Parathyroid adenoma (tissue), 2 donors: ENCODE results near the gene NGF.
A peak's percentile ranks its signal among the peaks of the same experiment; 100 is the strongest.

Experiments
- H2AFZ ChIP-seq: fragments of 300-600 bp; sonication (generic); one replicate; pipeline ENCODE4 v1.7.0; 2017; ENCODE audit warnings: antibody characterized with exemption, mild to moderate bottlenecking
- H3K27ac ChIP-seq: fragments of 300-600 bp; sonication (generic); one replicate; pipeline ENCODE4 v1.7.0; 2017
- H3K27me3 ChIP-seq: fragments of 300-600 bp; sonication (generic); one replicate; pipeline ENCODE4 v1.7.0; 2017; ENCODE audit warnings: low read length; ENCODE audit not compliant: control insufficient read depth, insufficient read depth
- H3K36me3 ChIP-seq: fragments of 300-600 bp; sonication (generic); one replicate; pipeline ENCODE4 v1.7.0; 2017; ENCODE audit warnings: low read length; ENCODE audit not compliant: control insufficient read depth, insufficient read depth
- H3K4me1 ChIP-seq: fragments of 300-600 bp; sonication (generic); one replicate; pipeline ENCODE4 v1.7.0; 2017; ENCODE audit warnings: control low read depth
- H3K4me2 ChIP-seq: fragments of 300-600 bp; sonication (generic); one replicate; pipeline ENCODE4 v1.7.0; 2017; ENCODE audit warnings: low read length
- H3K4me3 ChIP-seq: fragments of 300-600 bp; sonication (generic); one replicate; pipeline ENCODE4 v1.7.0; 2017; ENCODE audit warnings: low read depth, low read length
- H3K79me2 ChIP-seq: fragments of 300-600 bp; sonication (generic); one replicate; pipeline ENCODE4 v1.7.0; 2017; ENCODE audit warnings: control low read depth
- H3K9ac ChIP-seq: fragments of 300-600 bp; sonication (generic); one replicate; pipeline ENCODE4 v1.7.0; 2017; ENCODE audit warnings: mild to moderate bottlenecking
- H3K9me3 ChIP-seq: fragments of 300-600 bp; sonication (generic); one replicate; pipeline ENCODE4 v1.7.0; 2017; ENCODE audit warnings: low read length; ENCODE audit not compliant: control insufficient read depth
- TF ChIP-seq, protein P1 (sequence below): fragments of 300-600 bp; sonication (generic); IDR thresholded peaks from one replicate; pipeline ENCODE4 v1.7.0; 2017; ENCODE audit warnings: antibody characterized with exemption, mild to moderate bottlenecking
- donor health status: primary hyperparathyroidism.

The NGF gene

DNA sequence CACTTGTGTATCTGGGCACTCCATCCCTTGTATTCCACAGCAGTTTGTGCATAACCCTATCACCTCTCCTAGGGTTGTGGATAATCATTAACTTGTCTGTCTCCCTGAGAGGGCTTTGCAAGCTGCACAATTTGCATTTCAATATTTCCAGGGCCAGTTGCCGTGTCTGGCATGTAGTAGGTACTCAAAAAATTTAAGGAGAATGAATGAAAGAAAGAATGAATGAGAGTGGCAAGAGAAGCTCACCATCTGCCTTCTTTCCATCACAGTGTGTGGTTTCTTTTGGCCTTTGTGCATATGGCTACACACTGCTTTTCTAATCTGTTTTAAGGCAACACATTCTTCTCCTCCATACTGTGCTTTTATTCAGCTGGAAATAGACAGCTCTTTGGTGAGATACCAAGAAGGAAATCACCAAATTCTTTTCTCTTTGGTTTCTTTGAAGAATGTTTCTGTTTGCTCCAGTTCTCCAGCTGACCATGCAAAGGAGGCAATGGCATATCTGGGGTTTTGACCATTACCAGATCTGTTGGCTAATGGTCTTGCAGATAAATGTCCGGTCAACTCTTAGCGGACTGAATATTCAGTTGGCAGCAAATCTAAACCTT is 49.4 kb downstream of the NGF start:
- Histone ChIP-seq H3K36me3 (no peaks in the 10 kb centered on the region), H3K79me2 (no peaks in the 10 kb centered on the region), H3K4me1 (no peaks in the 10 kb centered on the region), H3K27me3 (no peaks in the 10 kb centered on the region), H3K9ac (no peak overlapping the region), H2AFZ (no peak overlapping the region), H3K27ac (no peak overlapping the region), H3K4me2 (no peak overlapping the region), H3K4me3 (no peak overlapping the region), H3K9me3 (no peaks in the 10 kb centered on the region)
- TF ChIP-seq, protein P1, sequence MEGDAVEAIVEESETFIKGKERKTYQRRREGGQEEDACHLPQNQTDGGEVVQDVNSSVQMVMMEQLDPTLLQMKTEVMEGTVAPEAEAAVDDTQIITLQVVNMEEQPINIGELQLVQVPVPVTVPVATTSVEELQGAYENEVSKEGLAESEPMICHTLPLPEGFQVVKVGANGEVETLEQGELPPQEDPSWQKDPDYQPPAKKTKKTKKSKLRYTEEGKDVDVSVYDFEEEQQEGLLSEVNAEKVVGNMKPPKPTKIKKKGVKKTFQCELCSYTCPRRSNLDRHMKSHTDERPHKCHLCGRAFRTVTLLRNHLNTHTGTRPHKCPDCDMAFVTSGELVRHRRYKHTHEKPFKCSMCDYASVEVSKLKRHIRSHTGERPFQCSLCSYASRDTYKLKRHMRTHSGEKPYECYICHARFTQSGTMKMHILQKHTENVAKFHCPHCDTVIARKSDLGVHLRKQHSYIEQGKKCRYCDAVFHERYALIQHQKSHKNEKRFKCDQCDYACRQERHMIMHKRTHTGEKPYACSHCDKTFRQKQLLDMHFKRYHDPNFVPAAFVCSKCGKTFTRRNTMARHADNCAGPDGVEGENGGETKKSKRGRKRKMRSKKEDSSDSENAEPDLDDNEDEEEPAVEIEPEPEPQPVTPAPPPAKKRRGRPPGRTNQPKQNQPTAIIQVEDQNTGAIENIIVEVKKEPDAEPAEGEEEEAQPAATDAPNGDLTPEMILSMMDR, result no peak

DNA sequence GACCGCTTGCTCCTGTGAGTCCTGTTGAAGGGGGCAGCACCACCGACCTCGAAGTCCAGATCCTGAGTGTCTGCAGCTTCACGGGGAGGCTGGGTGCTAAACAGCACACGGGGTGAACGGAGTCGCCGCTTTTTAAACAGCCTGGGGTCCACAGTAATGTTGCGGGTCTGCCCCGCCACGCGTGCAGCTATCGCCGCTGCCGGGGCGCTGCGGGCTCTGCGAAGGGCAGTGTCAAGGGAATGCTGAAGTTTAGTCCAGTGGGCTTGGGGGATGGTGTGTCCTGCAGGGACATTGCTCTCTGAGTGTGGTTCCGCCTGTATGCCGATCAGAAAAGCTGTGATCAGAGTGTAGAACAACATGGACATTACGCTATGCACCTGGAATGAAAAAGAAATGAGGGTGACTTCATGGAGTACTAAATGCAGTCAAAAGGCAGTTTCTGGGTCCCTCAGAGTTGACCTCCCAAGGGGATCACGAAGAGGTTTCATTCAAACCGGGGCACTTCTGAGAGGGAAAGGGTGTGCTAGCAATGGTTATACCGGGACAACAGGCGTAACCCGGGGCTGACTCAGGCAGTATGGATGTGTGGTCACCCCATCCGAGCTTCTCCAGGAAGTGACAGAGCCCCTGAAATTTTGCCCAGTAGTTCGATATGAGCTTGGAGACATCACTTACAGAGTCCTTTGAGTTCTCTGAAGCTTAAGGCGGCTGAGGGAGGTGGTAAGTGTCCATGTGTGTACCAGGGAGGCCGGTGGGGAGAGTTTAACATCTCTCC is 51.4 kb downstream of the NGF start:
- TF ChIP-seq, protein P1, result no peak
- Histone ChIP-seq H3K27ac (no peak overlapping the region), H3K27me3 (no peaks in the 10 kb centered on the region), H3K36me3 (no peaks in the 10 kb centered on the region), H3K9me3 (no peaks in the 10 kb centered on the region), H3K4me3 (no peak overlapping the region), H3K9ac (no peak overlapping the region), H3K79me2 (no peaks in the 10 kb centered on the region), H2AFZ (no peak overlapping the region), H3K4me2 (no peak overlapping the region), H3K4me1 (no peaks in the 10 kb centered on the region)

DNA sequence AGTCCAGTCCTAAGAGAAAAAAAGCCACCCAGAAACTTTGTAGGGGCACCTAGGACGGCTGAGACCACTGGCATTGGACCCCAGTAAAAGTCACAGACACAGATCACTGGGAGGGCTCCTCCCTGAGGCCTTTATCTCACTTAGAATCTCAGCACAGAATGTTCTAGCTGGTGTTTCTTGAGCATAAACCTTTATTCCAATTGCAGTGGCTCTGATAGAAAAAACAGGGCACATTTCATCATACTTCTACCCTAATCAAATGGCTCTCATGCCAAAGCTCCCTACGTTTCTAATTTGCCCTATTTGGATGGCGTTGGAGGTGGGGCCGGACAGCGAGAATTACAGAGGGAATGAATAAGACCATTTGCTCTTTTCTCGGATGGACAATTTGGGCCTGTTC is 53.8 kb downstream of the NGF start:
- TF ChIP-seq, protein P1, result no peak
- H3K27ac ChIP-seq, result no peak overlapping the region
- no peaks in the 10 kb centered on the region for H3K79me2 ChIP-seq
- no peaks in the 10 kb centered on the region for H3K36me3 ChIP-seq
- H3K4me2 ChIP-seq, result no peak overlapping the region
- H3K27me3 ChIP-seq, result no peaks in the 10 kb centered on the region
- H3K4me3 ChIP-seq, result no peak overlapping the region
- H3K9ac ChIP-seq, result no peak overlapping the region
- H3K4me1 ChIP-seq, result no peaks in the 10 kb centered on the region
- H3K9me3 ChIP-seq, result no peaks in the 10 kb centered on the region
- H2AFZ ChIP-seq, result no peak overlapping the region

DNA sequence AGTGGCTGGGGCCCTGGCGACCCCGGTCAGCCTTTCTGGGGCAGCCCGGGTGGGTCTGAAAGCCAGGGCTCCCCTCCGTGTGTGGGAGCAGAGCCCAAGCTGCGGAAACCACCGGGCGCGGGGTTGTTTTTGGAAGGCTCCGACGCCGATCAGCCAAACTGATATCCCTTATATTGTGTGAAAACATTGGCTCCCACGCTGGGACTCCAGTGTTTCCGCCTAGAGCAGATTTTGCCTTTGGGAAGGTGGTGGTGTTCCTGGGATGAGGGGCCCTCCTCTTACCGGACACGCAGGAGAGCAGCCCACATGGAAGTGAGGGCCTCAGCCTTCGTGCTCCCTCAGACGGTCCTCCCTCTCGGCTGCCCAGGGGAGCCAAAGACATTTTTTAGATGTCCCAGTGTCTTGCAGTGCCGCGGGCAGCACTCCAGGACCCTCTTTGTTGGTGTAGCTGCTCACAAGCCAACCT is 54.3 kb downstream of the NGF start:
- Histone ChIP-seq H3K4me1 (no peaks in the 10 kb centered on the region), H2AFZ (no peak overlapping the region), H3K27ac (peak overlapping the region; percentile 47), H3K4me2 (no peak overlapping the region), H3K9me3 (no peaks in the 10 kb centered on the region), H3K9ac (no peak overlapping the region), H3K4me3 (no peak overlapping the region), H3K36me3 (no peaks in the 10 kb centered on the region), H3K79me2 (no peaks in the 10 kb centered on the region), H3K27me3 (no peaks in the 10 kb centered on the region)
- TF ChIP-seq, protein P1, result no peak
